Measurements from ENCODE around the gene GORASP1. TPM values are rescaled to one million over a fixed set of nuclear protein-coding genes. Genes with fewer than 3 reads are reported as not detected.
A peak's percentile ranks its signal among the peaks of the same experiment; 100 is the strongest.

GORASP1 gene
- total and polyA plus RNA-seq, 2 of the 8 experiments (the other 6 are each of a cell fraction or from before 2014, with no cell fraction given) = 33.4 to 33.5 TPM

GRCh38 chr3:39051649-39052561 is 55.5 kb downstream of the GORASP1 start, which contains the start of the genes SCN11A and WDR48:
TSS of gene SCN11A (minus strand) at chr3:39051944. CDS start at chr3:38950362, 101,582 bp downstream.
TSS of gene WDR48 (plus strand) at chr3:39052016. CDS start at chr3:39052026, 10 bp downstream.
- H4K20me1 ChIP-seq (replicated peaks in 1 of 2; ENCODE audit: control insufficient read depth in 1 of 2, insufficient read depth in 2 of 2, low read length in 2 of 2) = peaks cover 0 to 2% of the 10 kb centered on the region in 2 experiments
- peak within 1 kb of the TSS; percentile 75 to 85 for H3K4me2 ChIP-seq (ENCODE audit: insufficient read depth in 1 of 2, low read depth in 2 of 2, low read length in 2 of 2)
- H3K27ac ChIP-seq (ENCODE audit: low read depth, low read length) = peak within 1 kb of the TSS; percentile 98
- DNase-seq (ENCODE audit: low read depth in 1 of 2, low spot score in 2 of 2) (peak; percentile 72 to 91), FAIRE-seq (peak; percentile 81)
- peaks cover 2% of the 10 kb centered on the region; the same call in 1 of the 2 replicates for H3K79me1 ChIP-seq (ENCODE audit: low read depth, low read length)
- H3K56ac ChIP-seq (replicated peaks; ENCODE audit: insufficient read length, low read depth, low read length) = peak within 1 kb of the TSS; percentile 67
- peak within 1 kb of the TSS; percentile 99; the same call in 1 of the 2 replicates for H4K8ac ChIP-seq (ENCODE audit: extremely low read depth, insufficient read depth, low read length)
- H3K27me3 ChIP-seq (replicated peaks in 1 of 4; ENCODE audit: control insufficient read depth in 3 of 4, extremely low read depth in 1 of 4, insufficient read depth in 3 of 4, low read length in 3 of 4) = no peaks in the 10 kb centered on the region
- no peak within 1 kb of the TSS for H2BK20ac ChIP-seq (ENCODE audit: low read length)
- 4% methylated on average over 48 of the region's 68 CpGs; no CpG with 5 or more reads in 1 of the 2 experiments for WGBS, 2 experiments (ENCODE audit: extremely low coverage in 1 of 2, insufficient coverage in 1 of 2, insufficient read length in 1 of 2, insufficient replicate concordance in 2 of 2, low coverage in 1 of 2, low lambda C conversion rate in 2 of 2, missing lambda C conversion rate in 1 of 2)
- peak within 1 kb of the TSS; percentile 69; the same call in 1 of the 2 replicates for H2BK12ac ChIP-seq (ENCODE audit: low read depth, low read length)
- H3K14ac ChIP-seq (ENCODE audit: insufficient read length) = peak within 1 kb of the TSS; percentile 89
- peak within 1 kb of the TSS; percentile 99 for H2AFZ ChIP-seq (ENCODE audit: low read length)
- peak within 1 kb of the TSS; percentile 92 for H2BK5ac ChIP-seq (ENCODE audit: low read depth, low read length)
- no peaks in the 10 kb centered on the region for H3K9me3 ChIP-seq (ENCODE audit: insufficient read depth in 2 of 2, low read depth in 1 of 2, low read length in 1 of 2)
- no peaks in the 10 kb centered on the region for H3K36me3 ChIP-seq (ENCODE audit: control insufficient read depth in 2 of 4, insufficient read depth in 4 of 4, low read length in 3 of 4)
- no peak within 1 kb of the TSS; the same call in 1 of the 2 replicates for H2AK5ac ChIP-seq (ENCODE audit: low read depth, low read length)
- peaks cover 0 to 6% (median 0%) of the 10 kb centered on the region in 4 experiments; a peak in 1 of 7 replicates for H3K4me1 ChIP-seq (replicated peaks in 1 of 4; ENCODE audit: control insufficient read depth in 3 of 4, insufficient read depth in 4 of 4, low read length in 3 of 4)
- H3K18ac ChIP-seq (ENCODE audit: extremely low read depth, low read length) = peak within 1 kb of the TSS; percentile 16; the same call in 1 of the 2 replicates
- H2BK120ac ChIP-seq (replicated peaks; ENCODE audit: low read depth, low read length) = no peak within 1 kb of the TSS
- peak within 1 kb of the TSS; percentile 90 for H4K5ac ChIP-seq (ENCODE audit: insufficient read length, low read depth, low read length)
- H3K23ac ChIP-seq (ENCODE audit: insufficient read length) = no peak within 1 kb of the TSS
- peak within 1 kb of the TSS; percentile 84 to 97 (median 96) for H3K9ac ChIP-seq (replicated peaks in 1 of 4; ENCODE audit: extremely low read depth in 1 of 4, low read depth in 3 of 4, low read length in 3 of 4)
- H3K23me2 ChIP-seq (ENCODE audit: low read depth, low read length) = peaks cover 6% of the 10 kb centered on the region; the same call in 1 of the 2 replicates
- no peak within 1 kb of the TSS for H2BK15ac ChIP-seq (ENCODE audit: low read length)
- H3K79me2 ChIP-seq (ENCODE audit: control insufficient read depth in 1 of 2, insufficient read depth in 2 of 2, low read length in 2 of 2) = peaks cover 3 to 43% of the 10 kb centered on the region in 2 experiments
- peak within 1 kb of the TSS; percentile 66 to 88 (median 72) for H3K4me3 ChIP-seq (ENCODE audit: extremely low read depth in 1 of 4, insufficient read depth in 2 of 4, low read depth in 3 of 4, low read length in 4 of 4)
- H3K4ac ChIP-seq (replicated peaks; ENCODE audit: insufficient read length, low read depth, low read length) = no peak within 1 kb of the TSS
- POLR2A ChIA-PET (ENCODE audit: partially characterized antibody) = interaction anchor here (0.9 to 1.4 kb wide), 3 partner anchors 10 to 31 kb away, joined by 3 to 5 read pairs (median 3); no protein-coding TSS in a partner anchor
- H4K91ac ChIP-seq (replicated peaks; ENCODE audit: insufficient read length, low read length) = peak within 1 kb of the TSS; percentile 48
- CTCF ChIA-PET (ENCODE audit: partially characterized antibody) = interaction anchor here (1.4 kb wide), 1 partner anchor 13 kb away, joined by 5 read pairs; no protein-coding TSS in a partner anchor
- TF ChIP-seq HDAC2 (IDR thresholded peaks at IDR 0.05; ENCODE audit: borderline replicate concordance in 1 of 2, low read depth in 2 of 2, low read length in 2 of 2) (no peak), JUND (IDR thresholded peaks at IDR 0.05; ENCODE audit: low read length) (no peak), PHF8 (conservative IDR thresholded peaks at IDR 0.05; ENCODE audit: low read depth, low read length) (peak; percentile 97), POLR2A (IDR thresholded peaks at IDR 0.05; ENCODE audit: control extremely low read depth in 1 of 2, low read depth in 2 of 2, low read length in 2 of 2) (peak; percentile 97 to 100), TAF7 (optimal IDR thresholded peaks at IDR 0.05; ENCODE audit: borderline replicate concordance, low read depth, low read length) (peak; percentile 84), GTF2F1 (IDR thresholded peaks at IDR 0.05; ENCODE audit: borderline replicate concordance, low read depth, low read length) (peak; percentile 55; the same call in 1 of the 2 replicates), ATF2 (IDR thresholded peaks at IDR 0.05; ENCODE audit: low read length) (peak; percentile 62)

All from H1 (cell line).